Epithelial cell of esophagus (primary cell): Measurements from ENCODE around the gene EXOC2.
A peak's percentile ranks its signal among the peaks of the same experiment; 100 is the strongest.

Source experiments
- DNase-seq: peaks from one replicate; pipeline ENCODE4 v3.0.0; 2010; ENCODE audit warnings: low read depth
- H3K4me3 ChIP-seq: 2 replicates; pipeline ENCODE4 v1.5.1; 2011; ENCODE audit warnings: mild to moderate bottlenecking, low read length, control low read depth
- TF ChIP-seq, protein P1 (sequence below): IDR thresholded peaks from 2 replicates; pipeline ENCODE4 v1.5.1; 2011; ENCODE audit warnings: low read depth, mild to moderate bottlenecking, low read length, control low read depth, inconsistent platforms; ENCODE audit not compliant: insufficient read depth; ENCODE audit errors: missing control alignments

The EXOC2 gene

GRCh38 chr6:654136-654535 is 38.8 kb downstream of the EXOC2 start:
- no peak for DNase-seq
- no peak overlapping the region for H3K4me3 ChIP-seq
- TF ChIP-seq, protein P1, sequence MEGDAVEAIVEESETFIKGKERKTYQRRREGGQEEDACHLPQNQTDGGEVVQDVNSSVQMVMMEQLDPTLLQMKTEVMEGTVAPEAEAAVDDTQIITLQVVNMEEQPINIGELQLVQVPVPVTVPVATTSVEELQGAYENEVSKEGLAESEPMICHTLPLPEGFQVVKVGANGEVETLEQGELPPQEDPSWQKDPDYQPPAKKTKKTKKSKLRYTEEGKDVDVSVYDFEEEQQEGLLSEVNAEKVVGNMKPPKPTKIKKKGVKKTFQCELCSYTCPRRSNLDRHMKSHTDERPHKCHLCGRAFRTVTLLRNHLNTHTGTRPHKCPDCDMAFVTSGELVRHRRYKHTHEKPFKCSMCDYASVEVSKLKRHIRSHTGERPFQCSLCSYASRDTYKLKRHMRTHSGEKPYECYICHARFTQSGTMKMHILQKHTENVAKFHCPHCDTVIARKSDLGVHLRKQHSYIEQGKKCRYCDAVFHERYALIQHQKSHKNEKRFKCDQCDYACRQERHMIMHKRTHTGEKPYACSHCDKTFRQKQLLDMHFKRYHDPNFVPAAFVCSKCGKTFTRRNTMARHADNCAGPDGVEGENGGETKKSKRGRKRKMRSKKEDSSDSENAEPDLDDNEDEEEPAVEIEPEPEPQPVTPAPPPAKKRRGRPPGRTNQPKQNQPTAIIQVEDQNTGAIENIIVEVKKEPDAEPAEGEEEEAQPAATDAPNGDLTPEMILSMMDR = no peak

GRCh38 chr6:652865-653264 is 40.1 kb downstream of the EXOC2 start:
- no peak for DNase-seq
- H3K4me3 ChIP-seq = no peak overlapping the region
- TF ChIP-seq, protein P1 = no peak

- H3K4me3 ChIP-seq = no peak overlapping the region
- DNase-seq = no peak
- TF ChIP-seq, protein P1 = no peak
Measured at GRCh38 chr6:650098-650497, 42.8 kb downstream of the EXOC2 start.

DNA sequence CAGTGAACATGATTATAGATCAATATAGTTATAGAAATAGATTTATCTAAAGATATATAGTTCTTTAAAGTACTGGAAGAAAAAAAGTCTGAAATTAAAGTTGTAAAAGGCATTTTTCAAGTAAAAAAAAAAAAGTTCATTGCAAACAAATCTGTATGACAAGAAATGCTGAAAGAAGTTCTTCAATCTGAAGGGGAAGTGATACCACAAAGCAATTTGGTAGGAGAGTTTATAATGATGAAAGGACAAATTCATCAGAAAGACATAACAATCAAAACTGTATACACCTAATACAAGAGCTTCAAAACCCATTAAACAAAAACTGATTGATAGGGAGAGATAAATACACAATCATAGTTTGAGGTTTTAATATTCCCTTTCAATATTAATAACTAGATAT is 50.1 kb downstream of the EXOC2 start:
- H3K4me3 ChIP-seq = no peak overlapping the region
- DNase-seq = no peak
- TF ChIP-seq, protein P1 = no peak

DNA sequence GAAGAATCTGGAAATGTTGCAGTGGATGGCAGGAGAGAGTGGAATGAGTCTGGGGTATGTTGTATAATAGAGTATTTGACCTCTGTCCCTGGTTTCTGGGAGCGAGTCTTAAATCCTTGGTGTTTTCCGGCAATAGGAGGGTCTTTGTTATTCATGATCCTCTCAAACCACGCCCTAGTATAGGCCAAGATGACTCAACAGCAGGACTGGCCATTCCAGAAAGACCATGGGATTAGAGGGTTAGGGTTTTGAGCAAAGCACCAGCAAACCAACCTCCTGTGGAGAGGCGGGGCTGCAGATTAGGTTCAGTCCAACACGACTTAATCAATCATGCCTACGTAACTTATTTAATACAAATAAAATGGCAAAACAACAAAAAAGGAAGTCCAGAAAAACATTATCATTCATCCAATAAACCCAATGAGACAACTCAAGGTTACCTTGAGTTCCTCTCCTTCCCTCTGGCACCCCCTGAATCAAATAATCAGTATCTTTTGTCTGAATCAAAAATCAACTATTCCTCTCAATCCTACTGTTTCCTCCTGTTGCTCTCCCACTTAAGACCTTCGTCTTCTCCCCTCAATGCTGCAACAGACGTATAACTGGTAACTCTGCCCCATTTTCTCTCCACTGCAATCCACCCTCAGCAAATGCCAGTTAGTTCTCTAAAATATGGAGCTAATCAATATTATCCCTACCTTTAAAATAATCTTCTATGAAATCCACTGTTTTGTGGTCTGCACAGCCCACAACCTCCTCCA is 51.5 kb downstream of the EXOC2 start:
- no peak for DNase-seq
- H3K4me3 ChIP-seq = no peak overlapping the region
- TF ChIP-seq, protein P1 = no peak

DNA sequence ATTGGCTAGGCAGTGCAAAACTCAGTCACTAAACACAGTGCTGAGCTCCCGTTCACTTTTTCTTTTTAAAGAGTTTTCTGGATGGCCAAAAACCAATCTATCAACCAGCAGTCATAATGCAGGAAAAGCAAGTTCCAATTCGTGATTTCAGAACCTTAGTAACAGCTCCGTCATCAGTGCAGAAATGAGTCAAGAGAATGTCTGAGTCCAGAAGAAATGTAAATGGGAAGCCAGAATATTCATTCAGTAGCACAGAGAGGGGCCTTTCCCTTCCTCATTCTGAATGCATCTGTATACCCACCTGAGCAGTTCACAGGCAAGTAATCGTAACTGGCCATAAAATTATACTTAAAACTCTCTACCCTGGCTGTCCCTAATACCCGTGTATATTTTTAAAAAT is 56.5 kb downstream of the EXOC2 start:
- H3K4me3 ChIP-seq = no peak overlapping the region
- DNase-seq = peak; percentile 27
- TF ChIP-seq, protein P1 = no peak

DNA sequence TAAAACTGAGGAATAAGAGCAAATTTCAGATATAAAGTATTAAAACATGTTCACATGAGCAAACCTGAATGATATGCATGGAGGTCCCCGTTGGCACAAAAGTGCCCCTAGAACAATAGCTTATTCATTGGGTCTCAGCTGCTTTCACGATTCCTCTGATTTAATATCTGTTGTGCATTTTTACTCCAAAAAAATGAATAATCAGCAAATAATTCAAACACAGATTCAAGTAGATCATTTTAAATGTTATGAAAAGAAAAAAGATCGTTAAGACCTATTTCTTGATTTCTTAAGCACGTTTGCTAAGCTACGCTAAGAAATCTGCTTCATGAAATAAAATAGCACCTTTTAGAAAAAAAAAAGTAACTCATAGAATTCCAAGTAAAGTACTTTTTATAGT is 57.7 kb downstream of the EXOC2 start:
- TF ChIP-seq, protein P1 = no peak
- H3K4me3 ChIP-seq = no peak overlapping the region
- DNase-seq = no peak
